Calu3 (cell line): ENCODE data around the gene NAIF1. TPM values are rescaled to one million over a fixed set of nuclear protein-coding genes. Genes with fewer than 3 reads are reported as not detected.

Experiments
- BruUV-seq: library from RNA; stranded (reverse); fragments of 400-500 nt; replicated peaks from 2 replicates; lab custom pipeline; 2021; lab: Mats Ljungman, UMichigan
- CTCF ChIA-PET: fragments of 300-600 bp; sonication (Branson Sonifier 250); formaldehyde crosslinking; loops from one replicate; lab custom pipeline; 2022; ENCODE audit warnings: antibody characterized with exemption; lab: Charles Lee
- DNase-seq: peaks from one replicate; pipeline ENCODE4 v3.0.0; 2022
- H3K27ac Mint-ChIP-seq: one replicate; pipeline ENCODE4 v1.8.0; 2022; ENCODE audit warnings: mixed read lengths; ENCODE audit not compliant: unreplicated experiment
- H3K27me3 Mint-ChIP-seq: one replicate; pipeline ENCODE4 v1.8.0; 2022; ENCODE audit warnings: mixed read lengths; ENCODE audit not compliant: unreplicated experiment
- H3K36me3 Mint-ChIP-seq: one replicate; pipeline ENCODE4 v1.8.0; 2022; ENCODE audit warnings: mild to moderate bottlenecking, moderate library complexity, mixed read lengths; ENCODE audit not compliant: insufficient read depth, unreplicated experiment
- H3K4me1 Mint-ChIP-seq: one replicate; pipeline ENCODE4 v1.8.0; 2022; ENCODE audit warnings: mild to moderate bottlenecking, low read depth, mixed read lengths; ENCODE audit not compliant: unreplicated experiment
- H3K4me3 Mint-ChIP-seq: one replicate; pipeline ENCODE4 v1.8.0; 2022; ENCODE audit warnings: mild to moderate bottlenecking, low read depth, moderate library complexity, mixed read lengths; ENCODE audit not compliant: unreplicated experiment
- H3K9me3 Mint-ChIP-seq: one replicate; pipeline ENCODE4 v1.8.0; 2022; ENCODE audit warnings: low read depth, mixed read lengths; ENCODE audit not compliant: unreplicated experiment
- intact Hi-C: fragments of 100-400 bp; cut with micrococcal nuclease; formaldehyde crosslinking; loops from one replicate; pipeline ENCODE4 v1.10.0; 2022; ENCODE audit not compliant: unreplicated experiment
- total RNA-seq: library from RNA; stranded (reverse); gene quantifications from 2 replicates; pipeline ENCODE4 v1.2.3, GENCODE V29; 2022
- TF ChIP-seq, protein P1 (sequence below): fragments of 200-600 bp; IDR thresholded peaks from one replicate; pipeline ENCODE4 v1.8.0; 2022; ENCODE audit warnings: antibody characterized with exemption; ENCODE audit not compliant: unreplicated experiment

The NAIF1 gene
- total RNA-seq, 1 experiment from 2014 or later: 9.0 TPM

DNA sequence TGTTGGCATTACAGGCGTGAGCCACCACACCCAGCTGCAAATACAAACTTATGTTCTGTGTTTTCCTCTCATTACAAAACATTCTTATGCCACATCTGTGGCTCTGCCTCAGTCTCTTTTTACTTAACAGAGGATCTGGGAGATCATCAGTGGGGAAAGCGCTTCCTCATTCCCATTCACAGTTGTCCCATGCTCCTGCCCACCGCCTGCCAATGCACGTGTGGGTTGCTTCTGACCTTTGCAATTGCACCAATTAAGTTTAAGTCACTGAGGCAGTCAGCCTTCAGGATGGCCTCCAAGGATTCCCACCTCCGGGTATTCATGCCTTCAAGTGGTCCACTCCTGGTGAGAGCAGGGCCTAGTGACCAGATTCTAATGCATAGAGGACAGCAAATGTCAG is 51.4 kb downstream of the NAIF1 start:
- CTCF ChIA-PET: no interaction called here
- TF ChIP-seq, protein P1, sequence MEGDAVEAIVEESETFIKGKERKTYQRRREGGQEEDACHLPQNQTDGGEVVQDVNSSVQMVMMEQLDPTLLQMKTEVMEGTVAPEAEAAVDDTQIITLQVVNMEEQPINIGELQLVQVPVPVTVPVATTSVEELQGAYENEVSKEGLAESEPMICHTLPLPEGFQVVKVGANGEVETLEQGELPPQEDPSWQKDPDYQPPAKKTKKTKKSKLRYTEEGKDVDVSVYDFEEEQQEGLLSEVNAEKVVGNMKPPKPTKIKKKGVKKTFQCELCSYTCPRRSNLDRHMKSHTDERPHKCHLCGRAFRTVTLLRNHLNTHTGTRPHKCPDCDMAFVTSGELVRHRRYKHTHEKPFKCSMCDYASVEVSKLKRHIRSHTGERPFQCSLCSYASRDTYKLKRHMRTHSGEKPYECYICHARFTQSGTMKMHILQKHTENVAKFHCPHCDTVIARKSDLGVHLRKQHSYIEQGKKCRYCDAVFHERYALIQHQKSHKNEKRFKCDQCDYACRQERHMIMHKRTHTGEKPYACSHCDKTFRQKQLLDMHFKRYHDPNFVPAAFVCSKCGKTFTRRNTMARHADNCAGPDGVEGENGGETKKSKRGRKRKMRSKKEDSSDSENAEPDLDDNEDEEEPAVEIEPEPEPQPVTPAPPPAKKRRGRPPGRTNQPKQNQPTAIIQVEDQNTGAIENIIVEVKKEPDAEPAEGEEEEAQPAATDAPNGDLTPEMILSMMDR: no peak
- no peak for DNase-seq
- BruUV-seq: no TSS peak
- Mint-ChIP-seq H3K27me3 (no peaks in the 10 kb centered on the region), H3K4me3 (no peak overlapping the region), H3K4me1 (no peaks in the 10 kb centered on the region), H3K9me3 (no peaks in the 10 kb centered on the region), H3K36me3 (no peaks in the 10 kb centered on the region), H3K27ac (no peak overlapping the region)
- intact Hi-C loops: no loop called here

Other genes starting within 250 kb of the NAIF1 start
- 0.32 TPM in 1 of 2 replicates, not detected in the other for gene ENG, start 212.7 kb downstream of the NAIF1 start, total RNA-seq
- 12.2 and 15.6 TPM in 2 replicates for gene AK1, start 189.6 kb downstream of the NAIF1 start, total RNA-seq
- 9.1 and 12.1 TPM in 2 replicates for gene ST6GALNAC6, start 167.7 kb downstream of the NAIF1 start, total RNA-seq
- 11.8 and 12.8 TPM in 2 replicates for gene ST6GALNAC4, start 150.3 kb downstream of the NAIF1 start, total RNA-seq
- 0.17 and 1.1 TPM in 2 replicates for gene PIP5KL1, start 136.5 kb downstream of the NAIF1 start, total RNA-seq
- gene DPM2, start 129.5 kb downstream of the NAIF1 start, total RNA-seq: 31.5 and 39.9 TPM in 2 replicates
- 80.7 and 84.6 TPM in 2 replicates for gene EEIG1, start 86.3 kb downstream of the NAIF1 start, total RNA-seq
- gene SLC25A25, start 912 bp upstream of the NAIF1 start, total RNA-seq: 19.5 and 22.1 TPM in 2 replicates
- gene PTGES2, start 60.4 kb upstream of the NAIF1 start, total RNA-seq: 121 and 137 TPM in 2 replicates
- 2,733 and 4,208 TPM in 2 replicates for gene LCN2, start 82.1 kb upstream of the NAIF1 start, total RNA-seq
- 77.6 and 82.3 TPM in 2 replicates for gene BBLN, start 92.9 kb upstream of the NAIF1 start, total RNA-seq
- 85.8 and 93.7 TPM in 2 replicates for gene CIZ1, start 124.3 kb upstream of the NAIF1 start, total RNA-seq
- gene DNM1, start 136.1 kb upstream of the NAIF1 start, total RNA-seq: 30.8 and 40.0 TPM in 2 replicates
- 69.6 and 77.2 TPM in 2 replicates for gene GOLGA2, start 208.7 kb upstream of the NAIF1 start, total RNA-seq
- gene SWI5, start 209.0 kb upstream of the NAIF1 start, total RNA-seq: 9.6 and 9.7 TPM in 2 replicates